ENCODE results near the gene THUMPD3. TPM values are rescaled to one million over a fixed set of nuclear protein-coding genes. Genes with fewer than 3 reads are reported as not detected.
A peak's percentile ranks its signal among the peaks of the same experiment; 100 is the strongest.

Gene THUMPD3
- total and polyA plus RNA-seq, 11 donors = 25.3 to 65.5 (median 51.5) TPM

GRCh38 chr3:9402410-9403228, 39.8 kb downstream of the THUMPD3 start:
- no peaks in the 10 kb centered on the region for H3K36me3 ChIP-seq
- TF ChIP-seq CTCF (IDR thresholded peaks at IDR 0.05) (no peak), POLR2A (IDR thresholded peaks at IDR 0.05) (no peak)
- H3K27ac ChIP-seq = peak overlapping the region in 8 of 12 donors; percentile 3 to 99 (median 36)
- ATAC-seq (peak in 1 of 4 donors; percentile 12), DNase-seq (peak in 3 of 5 donors; percentile 23 to 55 (median 48))
- H3K4me1 ChIP-seq = peaks cover 29 to 89% (median 81%) of the 10 kb centered on the region in 12 donors
- no peaks in the 10 kb centered on the region for H3K9me3 ChIP-seq
- no peaks in the 10 kb centered on the region for H3K27me3 ChIP-seq
- 18 to 24% (median 19%) methylated on average over 3 of the region's 3 CpGs for WGBS, 4 donors
- intact Hi-C loops (cut with DNase I) = no loop called here
- H3K4me3 ChIP-seq = peak overlapping the region in 4 of 12 donors; percentile 3 to 10 (median 6)

- no peaks in the 10 kb centered on the region for H3K9me3 ChIP-seq
- H3K27me3 ChIP-seq = no peaks in the 10 kb centered on the region
- TF ChIP-seq POLR2A (IDR thresholded peaks at IDR 0.05) (no peak), CTCF (IDR thresholded peaks at IDR 0.05) (no peak)
- intact Hi-C loops (cut with DNase I) = no loop called here
- H3K4me3 ChIP-seq = no peak overlapping the region
- peaks cover 29 to 98% (median 90%) of the 10 kb centered on the region in 12 donors for H3K4me1 ChIP-seq
- ATAC-seq = no peak
- H3K27ac ChIP-seq = peak overlapping the region in 3 of 12 donors; percentile 99
- H3K36me3 ChIP-seq = no peaks in the 10 kb centered on the region
- no peak for DNase-seq
- WGBS, 4 donors = 40 to 55% (median 52%) methylated on average over 2 of the region's 2 CpGs
Measured at GRCh38 chr3:9403463-9403862, 40.6 kb downstream of the THUMPD3 start.

- H3K9me3 ChIP-seq = peaks cover 0 to 2% (median 0%) of the 10 kb centered on the region in 12 donors
- intact Hi-C loops (cut with DNase I) = no loop called here
- DNase-seq (no peak), ATAC-seq (no peak)
- H3K27me3 ChIP-seq = no peaks in the 10 kb centered on the region
- WGBS, 4 donors = 5 to 9% (median 6%) methylated on average over 1 of the region's 1 CpG
- H3K36me3 ChIP-seq = peaks cover 0 to 2% (median 0%) of the 10 kb centered on the region in 9 donors
- H3K4me3 ChIP-seq = no peak overlapping the region
- TF ChIP-seq CTCF (IDR thresholded peaks at IDR 0.05) (peak in 3 of 12 donors; percentile 6 to 22 (median 14)), POLR2A (IDR thresholded peaks at IDR 0.05) (no peak)
- peak overlapping the region in 8 of 12 donors; percentile 4 to 44 (median 24) for H3K27ac ChIP-seq
- peaks cover 26 to 99% (median 93%) of the 10 kb centered on the region in 12 donors for H3K4me1 ChIP-seq
Measured at GRCh38 chr3:9404680-9405079, 41.8 kb downstream of the THUMPD3 start.

DNA sequence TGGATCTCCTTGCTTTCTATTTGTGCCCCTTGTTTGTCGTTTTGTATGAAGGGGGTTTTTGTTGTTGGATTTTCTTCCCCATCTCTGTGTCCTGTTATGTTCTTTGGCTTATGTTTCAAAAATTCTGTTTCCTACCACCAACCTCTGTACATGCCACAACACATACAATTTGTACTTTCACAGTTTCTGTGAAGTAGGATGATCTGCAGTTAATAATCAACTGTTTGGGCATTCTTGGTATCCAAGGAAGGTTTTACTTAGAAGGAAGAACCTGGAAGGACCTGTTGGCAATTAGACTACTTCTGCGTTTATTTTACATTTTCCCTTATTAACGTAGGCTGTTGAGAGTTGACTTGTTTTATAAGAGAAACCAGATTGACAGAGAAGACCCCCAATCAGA, 42.9 kb downstream of the THUMPD3 start:
- Histone ChIP-seq H3K27me3 (no peaks in the 10 kb centered on the region), H3K4me3 (no peak overlapping the region), H3K36me3 (peaks cover 0 to 4% (median 0%) of the 10 kb centered on the region in 9 donors), H3K4me1 (peaks cover 23 to 99% (median 88%) of the 10 kb centered on the region in 12 donors), H3K9me3 (peaks cover 0 to 5% (median 0%) of the 10 kb centered on the region in 12 donors), H3K27ac (peak overlapping the region in 3 of 12 donors; percentile 4 to 44 (median 23))
- no peak for TF ChIP-seq CTCF (IDR thresholded peaks at IDR 0.05)
- TF ChIP-seq POLR2A (IDR thresholded peaks at IDR 0.05) = no peak
- ATAC-seq (no peak), DNase-seq (no peak)
- 53 to 65% (median 60%) methylated on average over 3 of the region's 3 CpGs for WGBS, 4 donors
- intact Hi-C loops (cut with DNase I) = no loop called here
